Medulla oblongata (tissue), 1 donor: ENCODE results near the gene CYBB.

Experiments used
- DNase-seq: peaks from one replicate; pipeline ENCODE4 v3.0.0-alpha.2; 2015; ENCODE audit errors: extremely low spot score

CYBB gene

GRCh38 chrX:37785569-37785968 is 5.7 kb downstream of the CYBB start:
- DNase-seq = no peak

GRCh38 chrX:37786624-37787422 is 7.0 kb downstream of the CYBB start:
- DNase-seq = no peak

- peak; percentile 26 for DNase-seq
These were observed 7.6 kb downstream of the CYBB start for GRCh38 chrX:37787423-37787869.

- DNase-seq = no peak
These were observed 16.5 kb downstream of the CYBB start for GRCh38 chrX:37796310-37796709.

GRCh38 chrX:37796805-37797204 is 16.9 kb downstream of the CYBB start:
- DNase-seq = peak; percentile 62

- no peak for DNase-seq
These were observed 20.1 kb downstream of the CYBB start for GRCh38 chrX:37799936-37800335.

- DNase-seq = no peak
These were observed 20.9 kb downstream of the CYBB start for GRCh38 chrX:37800717-37801116.

GRCh38 chrX:37802028-37802427 is 22.2 kb downstream of the CYBB start:
- DNase-seq = no peak

GRCh38 chrX:37803057-37803456 is 23.2 kb downstream of the CYBB start:
- DNase-seq = no peak

- no peak for DNase-seq
These were observed 30.1 kb downstream of the CYBB start for GRCh38 chrX:37809970-37810369.

GRCh38 chrX:37812110-37812509 is 32.3 kb downstream of the CYBB start:
- peak; percentile 10 for DNase-seq

- no peak for DNase-seq
These were observed 33.7 kb downstream of the CYBB start for GRCh38 chrX:37813570-37813969.

GRCh38 chrX:37815366-37815765 is 35.5 kb downstream of the CYBB start:
- DNase-seq = no peak

- no peak for DNase-seq
These were observed 36.9 kb downstream of the CYBB start for GRCh38 chrX:37816766-37817165.

- no peak for DNase-seq
These were observed 37.3 kb downstream of the CYBB start for GRCh38 chrX:37817176-37817575.

- DNase-seq = no peak
These were observed 37.7 kb downstream of the CYBB start for GRCh38 chrX:37817579-37817978.

- no peak for DNase-seq
These were observed 38.2 kb downstream of the CYBB start for GRCh38 chrX:37818031-37818430.

- DNase-seq = no peak
These were observed 40.8 kb downstream of the CYBB start for GRCh38 chrX:37820646-37821045.

GRCh38 chrX:37824491-37825214 is 44.8 kb downstream of the CYBB start:
- DNase-seq = no peak

GRCh38 chrX:37825215-37825842 is 45.5 kb downstream of the CYBB start:
- peak; percentile 59 for DNase-seq

GRCh38 chrX:37829721-37830120 is 49.9 kb downstream of the CYBB start:
- no peak for DNase-seq

GRCh38 chrX:37830371-37830770 is 50.5 kb downstream of the CYBB start:
- no peak for DNase-seq

- DNase-seq = no peak
These were observed 55.1 kb downstream of the CYBB start for GRCh38 chrX:37834937-37835336.
